HCT116 (cell line): ENCODE data around the gene MATK. TPM values are rescaled to one million over a fixed set of nuclear protein-coding genes. Genes with fewer than 3 reads are reported as not detected.

Source experiments
- ATAC-seq: fragments of 200-7000 bp; cut with Tn5 transposase; 2 replicates; pipeline ENCODE4 v1.9.1; 2020; ENCODE audit warnings: mild to moderate bottlenecking, moderate library complexity
- BruUV-seq: library from RNA; stranded (reverse); fragments of 400-500 nt; replicated peaks from 2 replicates; lab custom pipeline; 2021; lab: Mats Ljungman, UMichigan
- CTCF ChIA-PET: fragments of 300-600 bp; sonication (Branson Sonifier 250); formaldehyde crosslinking; loops from one replicate; lab custom pipeline; 2021; ENCODE audit warnings: antibody characterized with exemption; lab: Charles Lee
- POLR2A ChIA-PET: fragments of 300-600, 350-600 bp; sonication (Branson Sonifier 250); formaldehyde crosslinking; loops from one replicate; lab custom pipeline; 2021; ENCODE audit warnings: antibody characterized with exemption; lab: Charles Lee
- RAD21 ChIA-PET, 2 experiments: fragments of 300-600 bp; sonication (Branson Sonifier 250); formaldehyde crosslinking; loops; one replicate each; lab custom pipeline; 2023; ENCODE audit warnings: low total read pairs in 2 of 2; ENCODE audit not compliant: uncharacterized antibody in 2 of 2, unreplicated experiment in 2 of 2, low non-redundant PET in 1 of 2; lab: Charles Lee
- DNase-seq: peaks from one replicate; pipeline ENCODE4 v3.0.0-alpha.2; 2010; ENCODE audit warnings: low read depth, low spot score
- H2AFZ ChIP-seq: fragments of 200-600 bp; shearing (Covaris generic), sonication (generic); 2 replicates; pipeline ENCODE4 v1.6.1; 2017; ENCODE audit warnings: low read depth, mixed run types, mixed read lengths, antibody characterized with exemption, low read length; ENCODE audit not compliant: poor library complexity, severe bottlenecking
- H3K27ac ChIP-seq: 2 replicates; pipeline ENCODE4 v1.5.1; 2012; ENCODE audit warnings: low read depth, low read length
- H3K27me3 ChIP-seq: fragments of 200-600 bp; sonication (generic); 2 replicates; pipeline ENCODE4 v1.6.1; 2016; ENCODE audit warnings: mixed run types, low read length, mixed read lengths; ENCODE audit not compliant: insufficient read depth
- H3K36me3 ChIP-seq, 2 experiments: fragments of 200-500 bp in 1 of 2; fragments of 200-600 bp in 1 of 2; sonication (Bioruptor generic) in 1 of 2; sonication (generic) in 1 of 2; 2 replicates each; pipeline versions ENCODE4 v1.5.1 to v1.6.1; 2014 to 2016; ENCODE audit warnings: low read length in 2 of 2, inconsistent platforms in 1 of 2, mixed read lengths in 1 of 2, mixed run types in 1 of 2; ENCODE audit not compliant: insufficient read depth in 2 of 2, control insufficient read depth in 1 of 2
- H3K4me1 ChIP-seq, 2 experiments: fragments of 200-600 bp in 1 of 2; sonication (generic) in 1 of 2; 2 replicates each; pipeline versions ENCODE4 v1.5.1 to v1.6.1; 2012 to 2017; ENCODE audit warnings: low read length in 2 of 2, inconsistent platforms in 1 of 2, mild to moderate bottlenecking in 1 of 2, mixed read lengths in 1 of 2, mixed run types in 1 of 2, moderate library complexity in 1 of 2; ENCODE audit not compliant: insufficient read depth in 2 of 2, control insufficient read depth in 1 of 2
- H3K4me2 ChIP-seq: fragments of 200-600 bp; sonication (generic); 2 replicates; pipeline ENCODE4 v1.6.1; 2017; ENCODE audit warnings: mixed run types, low read length, mixed read lengths
- H3K4me3 ChIP-seq, 2 experiments: fragments of 200-600 bp in 1 of 2; sonication (generic) in 1 of 2; replicated peaks in 1 of 2; 2 replicates each; pipeline ENCODE4 v1.5.1; 2011 to 2016; ENCODE audit warnings: low read length in 2 of 2, control low read depth in 1 of 2, low read depth in 1 of 2, mild to moderate bottlenecking in 1 of 2, mixed read lengths in 1 of 2, mixed run types in 1 of 2
- H3K79me2 ChIP-seq: fragments of 200-600 bp; sonication (generic); 2 replicates; pipeline ENCODE4 v1.6.1; 2017; ENCODE audit warnings: mild to moderate bottlenecking, mixed run types, low read length, moderate library complexity, mixed read lengths; ENCODE audit not compliant: insufficient read depth
- H3K9ac ChIP-seq: fragments of 200-600 bp; sonication (generic); 2 replicates; pipeline ENCODE4 v1.6.1; 2016; ENCODE audit warnings: low read length, mixed read lengths
- H3K9me2 ChIP-seq: fragments of 200-600 bp; sonication (generic), shearing (Covaris generic); 2 replicates; pipeline ENCODE4 v1.6.1; 2017; ENCODE audit warnings: mixed run types, mild to moderate bottlenecking, moderate library complexity; ENCODE audit not compliant: insufficient read depth
- H3K9me3 ChIP-seq, 2 experiments: fragments of 200-500 bp in 1 of 2; fragments of 200-600 bp in 1 of 2; sonication (Bioruptor generic) in 1 of 2; sonication (generic) in 1 of 2; 2 replicates each; pipeline ENCODE4 v1.6.1; 2014 to 2017; ENCODE audit warnings: low read length in 2 of 2, mixed read lengths in 2 of 2, inconsistent platforms in 1 of 2, low read depth in 1 of 2, mild to moderate bottlenecking in 1 of 2, mixed run types in 1 of 2, moderate library complexity in 1 of 2; ENCODE audit not compliant: control insufficient read depth in 1 of 2, insufficient read depth in 1 of 2
- H4K20me1 ChIP-seq: fragments of 200-600 bp; sonication (generic), shearing (Covaris generic); 2 replicates; pipeline ENCODE4 v1.6.1; 2017; ENCODE audit warnings: mixed run types, mild to moderate bottlenecking, moderate library complexity; ENCODE audit not compliant: insufficient read depth
- ELF1 ChIP-seq: IDR thresholded peaks from 2 replicates; pipeline ENCODE4 v1.6.1; 2012; ENCODE audit warnings: low read depth, borderline replicate concordance
- POLR2AphosphoS5 ChIP-seq: IDR thresholded peaks from 2 replicates; pipeline ENCODE4 v1.6.1; 2011; ENCODE audit warnings: mild to moderate bottlenecking, low read depth, low read length, moderate library complexity
- TCF7L2 ChIP-seq: IDR thresholded peaks from 2 replicates; pipeline ENCODE4 v1.7.0; 2011; ENCODE audit warnings: borderline replicate concordance, inconsistent platforms; ENCODE audit not compliant: insufficient read depth, insufficient read length; ENCODE audit errors: extremely low read depth
- ZNF274 ChIP-seq: fragments of 200-500 bp; sonication (Bioruptor generic); IDR thresholded peaks from 2 replicates; pipeline ENCODE4 v1.6.1; 2014; ENCODE audit warnings: mild to moderate bottlenecking, low read depth, low read length, inconsistent platforms
- intact Hi-C: fragments of 100-400 bp; cut with micrococcal nuclease; formaldehyde crosslinking; loops from 2 replicates; pipeline ENCODE4 v1.10.0; 2022
- total RNA-seq: library from RNA; stranded (reverse); gene quantifications from one replicate; pipeline ENCODE4 v1.2.1, GENCODE V29; 2021; ENCODE audit not compliant: unreplicated experiment
- TF ChIP-seq, protein P1 (sequence below): IDR thresholded peaks from 2 replicates; pipeline ENCODE4 v1.6.1; 2012; ENCODE audit warnings: low read depth
- TF ChIP-seq, protein P2 (sequence below): IDR thresholded peaks from 2 replicates; pipeline ENCODE4 v1.6.1; 2012

Gene MATK
- total RNA-seq, 1 experiment from 2014 or later = not detected

GRCh38 chr19:3774621-3775373, 11.4 kb downstream of the MATK start:
- Histone ChIP-seq H3K9ac (no peak overlapping the region), H3K4me2 (no peak overlapping the region), H4K20me1 (no peaks in the 10 kb centered on the region), H3K79me2 (no peaks in the 10 kb centered on the region), H3K4me1 (no peaks in the 10 kb centered on the region), H3K9me2 (no peaks in the 10 kb centered on the region), H3K4me3 (no peak overlapping the region), H2AFZ (no peak overlapping the region), H3K27me3 (no peaks in the 10 kb centered on the region), H3K27ac (no peak overlapping the region), H3K9me3 (no peaks in the 10 kb centered on the region), H3K36me3 (no peaks in the 10 kb centered on the region)
- RAD21 ChIA-PET = no interaction called here
- TF ChIP-seq TCF7L2 (no peak), ELF1 (no peak), ZNF274 (no peak), POLR2AphosphoS5 (no peak)
- TF ChIP-seq, protein P1, sequence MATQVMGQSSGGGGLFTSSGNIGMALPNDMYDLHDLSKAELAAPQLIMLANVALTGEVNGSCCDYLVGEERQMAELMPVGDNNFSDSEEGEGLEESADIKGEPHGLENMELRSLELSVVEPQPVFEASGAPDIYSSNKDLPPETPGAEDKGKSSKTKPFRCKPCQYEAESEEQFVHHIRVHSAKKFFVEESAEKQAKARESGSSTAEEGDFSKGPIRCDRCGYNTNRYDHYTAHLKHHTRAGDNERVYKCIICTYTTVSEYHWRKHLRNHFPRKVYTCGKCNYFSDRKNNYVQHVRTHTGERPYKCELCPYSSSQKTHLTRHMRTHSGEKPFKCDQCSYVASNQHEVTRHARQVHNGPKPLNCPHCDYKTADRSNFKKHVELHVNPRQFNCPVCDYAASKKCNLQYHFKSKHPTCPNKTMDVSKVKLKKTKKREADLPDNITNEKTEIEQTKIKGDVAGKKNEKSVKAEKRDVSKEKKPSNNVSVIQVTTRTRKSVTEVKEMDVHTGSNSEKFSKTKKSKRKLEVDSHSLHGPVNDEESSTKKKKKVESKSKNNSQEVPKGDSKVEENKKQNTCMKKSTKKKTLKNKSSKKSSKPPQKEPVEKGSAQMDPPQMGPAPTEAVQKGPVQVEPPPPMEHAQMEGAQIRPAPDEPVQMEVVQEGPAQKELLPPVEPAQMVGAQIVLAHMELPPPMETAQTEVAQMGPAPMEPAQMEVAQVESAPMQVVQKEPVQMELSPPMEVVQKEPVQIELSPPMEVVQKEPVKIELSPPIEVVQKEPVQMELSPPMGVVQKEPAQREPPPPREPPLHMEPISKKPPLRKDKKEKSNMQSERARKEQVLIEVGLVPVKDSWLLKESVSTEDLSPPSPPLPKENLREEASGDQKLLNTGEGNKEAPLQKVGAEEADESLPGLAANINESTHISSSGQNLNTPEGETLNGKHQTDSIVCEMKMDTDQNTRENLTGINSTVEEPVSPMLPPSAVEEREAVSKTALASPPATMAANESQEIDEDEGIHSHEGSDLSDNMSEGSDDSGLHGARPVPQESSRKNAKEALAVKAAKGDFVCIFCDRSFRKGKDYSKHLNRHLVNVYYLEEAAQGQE = no peak
- TF ChIP-seq, protein P2, sequence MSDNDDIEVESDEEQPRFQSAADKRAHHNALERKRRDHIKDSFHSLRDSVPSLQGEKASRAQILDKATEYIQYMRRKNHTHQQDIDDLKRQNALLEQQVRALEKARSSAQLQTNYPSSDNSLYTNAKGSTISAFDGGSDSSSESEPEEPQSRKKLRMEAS = no peak
- intact Hi-C loops = no loop called here
- POLR2A ChIA-PET = interaction anchor here (1.2 kb wide), 1 partner anchor 12 kb away, joined by 5 read pairs; the partner anchor contains the start of gene MRPL54
- ATAC-seq (no peak), DNase-seq (no peak)
- no TSS peak for BruUV-seq
- CTCF ChIA-PET = no interaction called here
